HG03442 (cell line): ENCODE measurements around the gene ZDHHC4.

Source experiments
- ATAC-seq: cut with Tn5 transposase; IDR thresholded peaks from one replicate; pipeline ENCODE4 v1.9.1; 2021; ENCODE audit warnings: mild to moderate bottlenecking, moderate library complexity; ENCODE audit not compliant: unreplicated experiment

ZDHHC4 gene

GRCh38 chr7:6577369-6578113 lies at the start of gene ZDHHC4:
Gene ZDHHC4 (plus strand): TSS chr7:6577454. CDS start chr7:6580562, 3,108 bp downstream.
- peak; percentile 92 for ATAC-seq

GRCh38 chr7:6528401-6529130 lies 48.7 kb upstream of the ZDHHC4 start:
- ATAC-seq: no peak

- ATAC-seq: no peak
Observed at GRCh38 chr7:6529643-6530042, 47.6 kb upstream of the ZDHHC4 start.

- no peak for ATAC-seq
Observed at GRCh38 chr7:6530626-6531491, 46.4 kb upstream of the ZDHHC4 start.

- ATAC-seq: no peak
Observed at GRCh38 chr7:6531492-6532279, 45.6 kb upstream of the ZDHHC4 start.

GRCh38 chr7:6532516-6532915 lies 44.7 kb upstream of the ZDHHC4 start:
- ATAC-seq: no peak

GRCh38 chr7:6533893-6534495 lies 43.3 kb upstream of the ZDHHC4 start:
- ATAC-seq: no peak

GRCh38 chr7:6536262-6537260 lies 40.7 kb upstream of the ZDHHC4 start:
- ATAC-seq: no peak

- ATAC-seq: no peak
Observed at GRCh38 chr7:6542368-6542767, 34.9 kb upstream of the ZDHHC4 start.

GRCh38 chr7:6545398-6546126 lies 31.7 kb upstream of the ZDHHC4 start:
- no peak for ATAC-seq

- no peak for ATAC-seq
Observed at GRCh38 chr7:6546498-6547251, 30.6 kb upstream of the ZDHHC4 start.

- ATAC-seq: no peak
Observed at GRCh38 chr7:6547400-6547799, 29.9 kb upstream of the ZDHHC4 start.

GRCh38 chr7:6551016-6551511 lies 26.2 kb upstream of the ZDHHC4 start, which contains the start of gene GRID2IP:
Gene GRID2IP (minus strand): TSS chr7:6551461. CDS start chr7:6551436, 25 bp downstream.
- ATAC-seq: no peak

GRCh38 chr7:6553448-6554044 lies 23.7 kb upstream of the ZDHHC4 start:
- ATAC-seq: no peak

GRCh38 chr7:6554848-6555247 lies 22.4 kb upstream of the ZDHHC4 start:
- no peak for ATAC-seq

- ATAC-seq: no peak
Observed at GRCh38 chr7:6556196-6556595, 21.1 kb upstream of the ZDHHC4 start.

GRCh38 chr7:6558837-6559236 lies 18.4 kb upstream of the ZDHHC4 start:
- no peak for ATAC-seq
